HCT116 (cell line): ENCODE measurements around the gene SSUH2. TPM values are rescaled to one million over a fixed set of nuclear protein-coding genes. Genes with fewer than 3 reads are reported as not detected.

ENCODE experiments used
- ATAC-seq: fragments of 200-7000 bp; cut with Tn5 transposase; 2 replicates; pipeline ENCODE4 v1.9.1; 2020; ENCODE audit warnings: mild to moderate bottlenecking, moderate library complexity
- BruUV-seq: library from RNA; stranded (reverse); fragments of 400-500 nt; replicated peaks from 2 replicates; lab custom pipeline; 2021; lab: Mats Ljungman, UMichigan
- CTCF ChIA-PET: fragments of 300-600 bp; sonication (Branson Sonifier 250); formaldehyde crosslinking; loops from one replicate; lab custom pipeline; 2021; ENCODE audit warnings: antibody characterized with exemption; lab: Charles Lee
- POLR2A ChIA-PET: fragments of 300-600, 350-600 bp; sonication (Branson Sonifier 250); formaldehyde crosslinking; loops from one replicate; lab custom pipeline; 2021; ENCODE audit warnings: antibody characterized with exemption; lab: Charles Lee
- RAD21 ChIA-PET, 2 experiments: fragments of 300-600 bp; sonication (Branson Sonifier 250); formaldehyde crosslinking; loops; one replicate each; lab custom pipeline; 2023; ENCODE audit warnings: low total read pairs in 2 of 2; ENCODE audit not compliant: uncharacterized antibody in 2 of 2, unreplicated experiment in 2 of 2, low non-redundant PET in 1 of 2; lab: Charles Lee
- DNase-seq: peaks from one replicate; pipeline ENCODE4 v3.0.0-alpha.2; 2010; ENCODE audit warnings: low read depth, low spot score
- H2AFZ ChIP-seq: fragments of 200-600 bp; shearing (Covaris generic), sonication (generic); 2 replicates; pipeline ENCODE4 v1.6.1; 2017; ENCODE audit warnings: low read depth, mixed run types, mixed read lengths, antibody characterized with exemption, low read length; ENCODE audit not compliant: poor library complexity, severe bottlenecking
- H3K27ac ChIP-seq: 2 replicates; pipeline ENCODE4 v1.5.1; 2012; ENCODE audit warnings: low read depth, low read length
- H3K27me3 ChIP-seq: fragments of 200-600 bp; sonication (generic); 2 replicates; pipeline ENCODE4 v1.6.1; 2016; ENCODE audit warnings: mixed run types, low read length, mixed read lengths; ENCODE audit not compliant: insufficient read depth
- H3K36me3 ChIP-seq, 2 experiments: fragments of 200-500 bp in 1 of 2; fragments of 200-600 bp in 1 of 2; sonication (Bioruptor generic) in 1 of 2; sonication (generic) in 1 of 2; 2 replicates each; pipeline versions ENCODE4 v1.5.1 to v1.6.1; 2014 to 2016; ENCODE audit warnings: low read length in 2 of 2, inconsistent platforms in 1 of 2, mixed read lengths in 1 of 2, mixed run types in 1 of 2; ENCODE audit not compliant: insufficient read depth in 2 of 2, control insufficient read depth in 1 of 2
- H3K4me1 ChIP-seq, 2 experiments: fragments of 200-600 bp in 1 of 2; sonication (generic) in 1 of 2; 2 replicates each; pipeline versions ENCODE4 v1.5.1 to v1.6.1; 2012 to 2017; ENCODE audit warnings: low read length in 2 of 2, inconsistent platforms in 1 of 2, mild to moderate bottlenecking in 1 of 2, mixed read lengths in 1 of 2, mixed run types in 1 of 2, moderate library complexity in 1 of 2; ENCODE audit not compliant: insufficient read depth in 2 of 2, control insufficient read depth in 1 of 2
- H3K4me2 ChIP-seq: fragments of 200-600 bp; sonication (generic); 2 replicates; pipeline ENCODE4 v1.6.1; 2017; ENCODE audit warnings: mixed run types, low read length, mixed read lengths
- H3K4me3 ChIP-seq, 2 experiments: fragments of 200-600 bp in 1 of 2; sonication (generic) in 1 of 2; replicated peaks in 1 of 2; 2 replicates each; pipeline ENCODE4 v1.5.1; 2011 to 2016; ENCODE audit warnings: low read length in 2 of 2, control low read depth in 1 of 2, low read depth in 1 of 2, mild to moderate bottlenecking in 1 of 2, mixed read lengths in 1 of 2, mixed run types in 1 of 2
- H3K79me2 ChIP-seq: fragments of 200-600 bp; sonication (generic); 2 replicates; pipeline ENCODE4 v1.6.1; 2017; ENCODE audit warnings: mild to moderate bottlenecking, mixed run types, low read length, moderate library complexity, mixed read lengths; ENCODE audit not compliant: insufficient read depth
- H3K9ac ChIP-seq: fragments of 200-600 bp; sonication (generic); 2 replicates; pipeline ENCODE4 v1.6.1; 2016; ENCODE audit warnings: low read length, mixed read lengths
- H3K9me2 ChIP-seq: fragments of 200-600 bp; sonication (generic), shearing (Covaris generic); 2 replicates; pipeline ENCODE4 v1.6.1; 2017; ENCODE audit warnings: mixed run types, mild to moderate bottlenecking, moderate library complexity; ENCODE audit not compliant: insufficient read depth
- H3K9me3 ChIP-seq, 2 experiments: fragments of 200-500 bp in 1 of 2; fragments of 200-600 bp in 1 of 2; sonication (Bioruptor generic) in 1 of 2; sonication (generic) in 1 of 2; 2 replicates each; pipeline ENCODE4 v1.6.1; 2014 to 2017; ENCODE audit warnings: low read length in 2 of 2, mixed read lengths in 2 of 2, inconsistent platforms in 1 of 2, low read depth in 1 of 2, mild to moderate bottlenecking in 1 of 2, mixed run types in 1 of 2, moderate library complexity in 1 of 2; ENCODE audit not compliant: control insufficient read depth in 1 of 2, insufficient read depth in 1 of 2
- H4K20me1 ChIP-seq: fragments of 200-600 bp; sonication (generic), shearing (Covaris generic); 2 replicates; pipeline ENCODE4 v1.6.1; 2017; ENCODE audit warnings: mixed run types, mild to moderate bottlenecking, moderate library complexity; ENCODE audit not compliant: insufficient read depth
- ATF3 ChIP-seq: IDR thresholded peaks from 2 replicates; pipeline ENCODE4 v1.6.1; 2012
- CBX3 ChIP-seq: IDR thresholded peaks from 2 replicates; pipeline ENCODE4 v1.6.1; 2012; ENCODE audit warnings: low read depth
- CEBPB ChIP-seq: IDR thresholded peaks from 2 replicates; pipeline ENCODE4 v1.6.1; 2012; ENCODE audit warnings: low read depth
- CTCF ChIP-seq, 3 experiments: fragments of 200-600 bp in 1 of 3; sonication (generic) in 1 of 3; IDR thresholded peaks in 2 of 3; conservative IDR thresholded peaks in 1 of 3; 2 replicates each; pipeline ENCODE4 v1.5.1; 2012 to 2017; ENCODE audit warnings: low read depth in 2 of 3, low read length in 2 of 3, antibody characterized with exemption in 1 of 3, borderline replicate concordance in 1 of 3, control low read depth in 1 of 3, mild to moderate bottlenecking in 1 of 3, mixed read lengths in 1 of 3, mixed run types in 1 of 3, moderate library complexity in 1 of 3; ENCODE audit not compliant: insufficient read depth in 1 of 3
- EGR1 ChIP-seq: IDR thresholded peaks from 2 replicates; pipeline ENCODE4 v1.6.1; 2012; ENCODE audit warnings: low read depth
- ELF1 ChIP-seq: IDR thresholded peaks from 2 replicates; pipeline ENCODE4 v1.6.1; 2012; ENCODE audit warnings: low read depth, borderline replicate concordance
- EZH2 ChIP-seq: fragments of 200-600 bp; sonication (generic); IDR thresholded peaks from 2 replicates; pipeline ENCODE4 v1.6.1; 2017; ENCODE audit warnings: antibody characterized with exemption, mixed run types
- FOSL1 ChIP-seq: IDR thresholded peaks from 2 replicates; pipeline ENCODE4 v1.6.1; 2012; ENCODE audit warnings: low read depth
- JUND ChIP-seq: IDR thresholded peaks from 2 replicates; pipeline ENCODE4 v1.6.1; 2012
- POLR2A ChIP-seq: IDR thresholded peaks from 2 replicates; pipeline ENCODE4 v1.7.0; 2011; ENCODE audit warnings: borderline replicate concordance; ENCODE audit not compliant: insufficient read depth, insufficient read length; ENCODE audit errors: extremely low read depth
- POLR2AphosphoS5 ChIP-seq: IDR thresholded peaks from 2 replicates; pipeline ENCODE4 v1.6.1; 2011; ENCODE audit warnings: mild to moderate bottlenecking, low read depth, low read length, moderate library complexity
- RAD21 ChIP-seq: IDR thresholded peaks from 2 replicates; pipeline ENCODE4 v1.6.1; 2012; ENCODE audit warnings: low read depth, mild to moderate bottlenecking
- REST ChIP-seq: IDR thresholded peaks from 2 replicates; pipeline ENCODE4 v1.6.1; 2012; ENCODE audit warnings: low read depth
- SP1 ChIP-seq: IDR thresholded peaks from 2 replicates; pipeline ENCODE4 v1.6.1; 2012; ENCODE audit warnings: low read depth
- SRF ChIP-seq: IDR thresholded peaks from 2 replicates; pipeline ENCODE4 v1.6.1; 2012; ENCODE audit warnings: low read depth
- YY1 ChIP-seq: IDR thresholded peaks from 2 replicates; pipeline ENCODE4 v1.6.1; 2011; ENCODE audit warnings: low read length, low read depth, moderate library complexity, mild to moderate bottlenecking; ENCODE audit not compliant: insufficient replicate concordance; ENCODE audit errors: extremely low read depth
- ZBTB33 ChIP-seq: IDR thresholded peaks from 2 replicates; pipeline ENCODE4 v1.6.1; 2011; ENCODE audit warnings: mild to moderate bottlenecking, low read length, moderate library complexity; ENCODE audit not compliant: insufficient replicate concordance; ENCODE audit errors: extremely low read depth
- ZFX ChIP-seq: fragments of 450-650 bp; IDR thresholded peaks from 2 replicates; pipeline ENCODE4 v1.6.1; 2017
- ZNF274 ChIP-seq: fragments of 200-500 bp; sonication (Bioruptor generic); IDR thresholded peaks from 2 replicates; pipeline ENCODE4 v1.6.1; 2014; ENCODE audit warnings: mild to moderate bottlenecking, low read depth, low read length, inconsistent platforms
- intact Hi-C: fragments of 100-400 bp; cut with micrococcal nuclease; formaldehyde crosslinking; loops from 2 replicates; pipeline ENCODE4 v1.10.0; 2022
- total RNA-seq: library from RNA; stranded (reverse); gene quantifications from one replicate; pipeline ENCODE4 v1.2.1, GENCODE V29; 2021; ENCODE audit not compliant: unreplicated experiment
- TF ChIP-seq, protein P1 (sequence below): IDR thresholded peaks from 2 replicates; pipeline ENCODE4 v1.6.1; 2012

Gene SSUH2
- total RNA-seq, 1 experiment from 2014 or later: 0.76 TPM

GRCh38 chr3:8610951-8611350, 33.6 kb downstream of the SSUH2 start:
- no TSS peak for BruUV-seq
- Histone ChIP-seq H3K27ac (no peak overlapping the region), H3K79me2 (no peaks in the 10 kb centered on the region), H3K4me2 (no peak overlapping the region), H3K9me2 (no peaks in the 10 kb centered on the region), H3K4me1 (no peaks in the 10 kb centered on the region), H3K27me3 (no peaks in the 10 kb centered on the region; the same call in 1 of the 2 replicates), H3K9me3 (no peaks in the 10 kb centered on the region), H3K9ac (no peak overlapping the region), H2AFZ (no peak overlapping the region), H3K36me3 (no peaks in the 10 kb centered on the region), H4K20me1 (no peaks in the 10 kb centered on the region), H3K4me3 (no peak overlapping the region)
- intact Hi-C loops: no loop called here
- TF ChIP-seq ZNF274: no peak
- no peak for TF ChIP-seq CTCF (IDR thresholded peaks at IDR 0.05 in 2 of 3, conservative IDR thresholded peaks at IDR 0.05 in 1 of 3; ENCODE audit: borderline replicate concordance in 1 of 3, insufficient read depth in 1 of 3, low read depth in 2 of 3, low read length in 2 of 3)
- no peak for TF ChIP-seq JUND
- no peak for TF ChIP-seq RAD21
- no peak for TF ChIP-seq EGR1
- TF ChIP-seq REST: no peak
- TF ChIP-seq YY1: no peak
- TF ChIP-seq POLR2AphosphoS5: no peak
- no peak for TF ChIP-seq CBX3
- no peak for TF ChIP-seq SRF
- no peak for TF ChIP-seq CEBPB
- TF ChIP-seq ELF1: no peak
- no peak for TF ChIP-seq ZFX
- TF ChIP-seq SP1: no peak
- TF ChIP-seq POLR2A: no peak
- TF ChIP-seq ATF3: no peak
- no peak for TF ChIP-seq FOSL1
- no peak for TF ChIP-seq ZBTB33
- TF ChIP-seq EZH2: no peak
- TF ChIP-seq, protein P1, sequence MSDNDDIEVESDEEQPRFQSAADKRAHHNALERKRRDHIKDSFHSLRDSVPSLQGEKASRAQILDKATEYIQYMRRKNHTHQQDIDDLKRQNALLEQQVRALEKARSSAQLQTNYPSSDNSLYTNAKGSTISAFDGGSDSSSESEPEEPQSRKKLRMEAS: no peak
- ChIA-PET RAD21 (no interaction called here), POLR2A (no interaction called here), CTCF (no interaction called here)
- DNase-seq (no peak), ATAC-seq (no peak)
